ENCODE data around the gene MDC1. TPM values are rescaled to one million over a fixed set of nuclear protein-coding genes. Genes with fewer than 3 reads are reported as not detected.

MDC1 gene
- total RNA-seq, 2 donors from 2014 or later, result 11.1 to 16.3 TPM

- intact Hi-C loops (cut with DNase I, micrococcal nuclease), result no loop called here
- ATAC-seq (no peak), DNase-seq (no peak)
Measured at GRCh38 chr6:30716879-30717128, 277 bp downstream of the MDC1 start.

- no peak for DNase-seq
- intact Hi-C loops (cut with DNase I, micrococcal nuclease), result no loop called here
- no peak for ATAC-seq
Measured at GRCh38 chr6:30714263-30714662, 2.8 kb downstream of the MDC1 start.

GRCh38 chr6:30712441-30712945 is 4.6 kb downstream of the MDC1 start:
- DNase-seq (no peak), ATAC-seq (no peak)
- intact Hi-C loops (cut with DNase I, micrococcal nuclease), result no loop called here

- no peak for DNase-seq
- intact Hi-C loops (cut with DNase I, micrococcal nuclease), result no loop called here
- ATAC-seq, result no peak
Measured at GRCh38 chr6:30711758-30712380, 5.2 kb downstream of the MDC1 start.

GRCh38 chr6:30709101-30709868 is 7.8 kb downstream of the MDC1 start:
- DNase-seq (no peak), ATAC-seq (no peak)
- intact Hi-C loops (cut with DNase I, micrococcal nuclease), result no loop called here

- DNase-seq (no peak), ATAC-seq (peak; percentile 76)
- intact Hi-C loops (cut with DNase I, micrococcal nuclease), result no loop called here
Measured at GRCh38 chr6:30707281-30707850, 9.7 kb downstream of the MDC1 start.

- intact Hi-C loops (cut with DNase I, micrococcal nuclease), result no loop called here
- no peak for ATAC-seq
- no peak for DNase-seq
Measured at GRCh38 chr6:30705620-30706019, 11.5 kb downstream of the MDC1 start.

GRCh38 chr6:30703821-30704220 is 13.3 kb downstream of the MDC1 start:
- ATAC-seq (no peak), DNase-seq (no peak)
- intact Hi-C loops (cut with DNase I, micrococcal nuclease), result no loop called here

- intact Hi-C loops (cut with DNase I, micrococcal nuclease), result no loop called here
- DNase-seq, result no peak
- ATAC-seq, result no peak
Measured at GRCh38 chr6:30703011-30703410, 14.1 kb downstream of the MDC1 start.

- ATAC-seq (peak; percentile 85), DNase-seq (no peak)
- intact Hi-C loops (cut with DNase I, micrococcal nuclease), result no loop called here
Measured at GRCh38 chr6:30700340-30700739, 16.7 kb downstream of the MDC1 start.

- intact Hi-C loops (cut with DNase I, micrococcal nuclease), result no loop called here
- DNase-seq (no peak), ATAC-seq (no peak)
Measured at GRCh38 chr6:30696432-30696831, 20.6 kb downstream of the MDC1 start.

- ATAC-seq (no peak), DNase-seq (no peak)
- intact Hi-C loops (cut with DNase I, micrococcal nuclease), result no loop called here
Measured at GRCh38 chr6:30691208-30691847, 25.8 kb downstream of the MDC1 start.

- DNase-seq (peak; percentile 91 to 92), ATAC-seq (peak; percentile 87)
- intact Hi-C loops (cut with DNase I, micrococcal nuclease), result no loop called here
Measured at GRCh38 chr6:30690403-30691207, 26.5 kb downstream of the MDC1 start, which contains the start of gene NRM. TSS of gene NRM (minus strand) at chr6:30690984. CDS start at chr6:30690974, 10 bp downstream.

- DNase-seq (no peak), ATAC-seq (no peak)
- intact Hi-C loops (cut with DNase I, micrococcal nuclease), result no loop called here
Measured at GRCh38 chr6:30689985-30690384, 27.1 kb downstream of the MDC1 start.

GRCh38 chr6:30689022-30689865 is 27.8 kb downstream of the MDC1 start:
- ATAC-seq, result no peak
- intact Hi-C loops (cut with DNase I, micrococcal nuclease), result no loop called here
- DNase-seq, result no peak

GRCh38 chr6:30688569-30688968 is 28.5 kb downstream of the MDC1 start:
- DNase-seq, result peak in 1 of 2 donors; percentile 38
- no peak for ATAC-seq
- intact Hi-C loops (cut with DNase I, micrococcal nuclease), result no loop called here

- intact Hi-C loops (cut with DNase I, micrococcal nuclease), result no loop called here
- DNase-seq (peak in 1 of 2 donors; percentile 33), ATAC-seq (no peak)
Measured at GRCh38 chr6:30687659-30688431, 29.2 kb downstream of the MDC1 start.
